ENCODE measurements around the gene ZNF225. TPM values are rescaled to one million over a fixed set of nuclear protein-coding genes. Genes with fewer than 3 reads are reported as not detected.
"Not testable (repeated sequence)": the region's sequence is repeated elsewhere in the genome, so short reads cannot be mapped to it uniquely, and the experiment has no call there.

Gene ZNF225
- polyA plus RNA-seq, 2 donors: 0.81 to 0.92 TPM

GRCh38 chr19:44107751-44108150 is 5.4 kb upstream of the ZNF225 start:
- peaks cover 5 to 24% of the 10 kb centered on the region in 2 donors for H3K9me3 ChIP-seq (ENCODE audit: control insufficient read depth in 2 of 2, insufficient read depth in 1 of 2, low read depth in 1 of 2, low read length in 1 of 2)
- peaks cover 6 to 10% of the 10 kb centered on the region in 2 donors for H3K36me3 ChIP-seq (ENCODE audit: control insufficient read depth in 2 of 2, insufficient read depth in 2 of 2, low read length in 1 of 2)
- peaks cover 0 to 3% of the 10 kb centered on the region in 2 donors for H3K4me1 ChIP-seq (ENCODE audit: control insufficient read depth in 2 of 2, insufficient read depth in 2 of 2, low read length in 1 of 2)
- WGBS, 2 donors: 96 to 98% methylated on average over 3 of the region's 3 CpGs
- H3K27me3 ChIP-seq (ENCODE audit: control insufficient read depth in 1 of 2, insufficient read depth in 2 of 2, low read length in 2 of 2): no peaks in the 10 kb centered on the region
- H3K27ac ChIP-seq (ENCODE audit: low read depth in 2 of 2, low read length in 1 of 2): no peak overlapping the region
- H3K4me3 ChIP-seq (ENCODE audit: low read depth in 1 of 2, low read length in 2 of 2): peak overlapping the region in 1 of 2 donors; percentile 3

GRCh38 chr19:44109458-44109857 is 3.7 kb upstream of the ZNF225 start:
- Histone ChIP-seq H3K4me3 (ENCODE audit: low read depth in 1 of 2, low read length in 2 of 2) (no peak overlapping the region), H3K4me1 (ENCODE audit: control insufficient read depth in 2 of 2, insufficient read depth in 2 of 2, low read length in 1 of 2) (peaks cover 3% of the 10 kb centered on the region in 2 donors), H3K27ac (ENCODE audit: low read depth in 2 of 2, low read length in 1 of 2) (no peak overlapping the region), H3K36me3 (ENCODE audit: control insufficient read depth in 2 of 2, insufficient read depth in 2 of 2, low read length in 1 of 2) (peaks cover 6 to 7% of the 10 kb centered on the region in 2 donors), H3K9me3 (ENCODE audit: control insufficient read depth in 2 of 2, insufficient read depth in 1 of 2, low read depth in 1 of 2, low read length in 1 of 2) (peaks cover 5 to 24% of the 10 kb centered on the region in 2 donors), H3K27me3 (ENCODE audit: control insufficient read depth in 1 of 2, insufficient read depth in 2 of 2, low read length in 2 of 2) (no peaks in the 10 kb centered on the region)

GRCh38 chr19:44111910-44112463 is 1.2 kb upstream of the ZNF225 start:
- Histone ChIP-seq H3K9me3 (ENCODE audit: control insufficient read depth in 2 of 2, insufficient read depth in 1 of 2, low read depth in 1 of 2, low read length in 1 of 2) (peaks cover 5 to 13% of the 10 kb centered on the region in 2 donors), H3K4me1 (ENCODE audit: control insufficient read depth in 2 of 2, insufficient read depth in 2 of 2, low read length in 1 of 2) (peaks cover 3% of the 10 kb centered on the region in 2 donors), H3K27me3 (ENCODE audit: control insufficient read depth in 1 of 2, insufficient read depth in 2 of 2, low read length in 2 of 2) (no peaks in the 10 kb centered on the region), H3K27ac (ENCODE audit: low read depth in 2 of 2, low read length in 1 of 2) (no peak overlapping the region), H3K36me3 (ENCODE audit: control insufficient read depth in 2 of 2, insufficient read depth in 2 of 2, low read length in 1 of 2) (peaks cover 0 to 4% of the 10 kb centered on the region in 2 donors), H3K4me3 (ENCODE audit: low read depth in 1 of 2, low read length in 2 of 2) (peak overlapping the region in 1 of 2 donors; percentile 96)
- 19 to 29% methylated on average over 17 of the region's 17 CpGs for WGBS, 2 donors

- peaks cover 3 to 6% of the 10 kb centered on the region in 2 donors for H3K9me3 ChIP-seq (ENCODE audit: control insufficient read depth in 2 of 2, insufficient read depth in 1 of 2, low read depth in 1 of 2, low read length in 1 of 2)
- peaks cover 3% of the 10 kb centered on the region in 2 donors for H3K4me1 ChIP-seq (ENCODE audit: control insufficient read depth in 2 of 2, insufficient read depth in 2 of 2, low read length in 1 of 2)
- no peaks in the 10 kb centered on the region for H3K27me3 ChIP-seq (ENCODE audit: control insufficient read depth in 1 of 2, insufficient read depth in 2 of 2, low read length in 2 of 2)
- H3K27ac ChIP-seq (ENCODE audit: low read depth in 2 of 2, low read length in 1 of 2): peak overlapping the region; percentile 6 to 68
- peaks cover 0 to 2% of the 10 kb centered on the region in 2 donors for H3K36me3 ChIP-seq (ENCODE audit: control insufficient read depth in 2 of 2, insufficient read depth in 2 of 2, low read length in 1 of 2)
- WGBS, 2 donors: 0 to 1% methylated on average over 11 of the region's 11 CpGs
- H3K4me3 ChIP-seq (ENCODE audit: low read depth in 1 of 2, low read length in 2 of 2): peak overlapping the region; percentile 95 to 96
These were observed 429 bp upstream of the ZNF225 start for GRCh38 chr19:44112802-44113137.

- peaks cover 0 to 3% of the 10 kb centered on the region in 2 donors for H3K9me3 ChIP-seq (ENCODE audit: control insufficient read depth in 2 of 2, insufficient read depth in 1 of 2, low read depth in 1 of 2, low read length in 1 of 2)
- peak overlapping the region; percentile 11 to 87 for H3K27ac ChIP-seq (ENCODE audit: low read depth in 2 of 2, low read length in 1 of 2)
- H3K4me3 ChIP-seq (ENCODE audit: low read depth in 1 of 2, low read length in 2 of 2): peak overlapping the region; percentile 95 to 96
- peaks cover 3% of the 10 kb centered on the region in 2 donors for H3K4me1 ChIP-seq (ENCODE audit: control insufficient read depth in 2 of 2, insufficient read depth in 2 of 2, low read length in 1 of 2)
- 3 to 4% methylated on average over 18 of the region's 18 CpGs for WGBS, 2 donors
- no peaks in the 10 kb centered on the region for H3K27me3 ChIP-seq (ENCODE audit: control insufficient read depth in 1 of 2, insufficient read depth in 2 of 2, low read length in 2 of 2)
- H3K36me3 ChIP-seq (ENCODE audit: control insufficient read depth in 2 of 2, insufficient read depth in 2 of 2, low read length in 1 of 2): peaks cover 0 to 7% of the 10 kb centered on the region in 2 donors
These were observed 688 bp downstream of the ZNF225 start for GRCh38 chr19:44113784-44114390.

- H3K4me1 ChIP-seq (ENCODE audit: control insufficient read depth in 2 of 2, insufficient read depth in 2 of 2, low read length in 1 of 2); H3K9me3 ChIP-seq (ENCODE audit: control insufficient read depth in 2 of 2, insufficient read depth in 1 of 2, low read depth in 1 of 2, low read length in 1 of 2); H3K4me3 ChIP-seq (ENCODE audit: low read depth in 1 of 2, low read length in 2 of 2); H3K27me3 ChIP-seq (ENCODE audit: control insufficient read depth in 1 of 2, insufficient read depth in 2 of 2, low read length in 2 of 2); H3K27ac ChIP-seq (ENCODE audit: low read depth in 2 of 2, low read length in 1 of 2): not testable (repeated sequence)
- peaks cover 7 to 13% of the 10 kb centered on the region in 2 donors for H3K36me3 ChIP-seq (ENCODE audit: control insufficient read depth in 2 of 2, insufficient read depth in 2 of 2, low read length in 1 of 2)
- 95 to 98% methylated on average over 4 of the region's 4 CpGs for WGBS, 2 donors
These were observed 8.0 kb downstream of the ZNF225 start for GRCh38 chr19:44121162-44121561.

- WGBS, 2 donors: 96 to 97% methylated on average over 5 of the region's 5 CpGs
These were observed 18.8 kb downstream of the ZNF225 start for GRCh38 chr19:44131955-44132354.

GRCh38 chr19:44141191-44142058 is 28.2 kb downstream of the ZNF225 start, which contains the start of gene ZNF234:
TSS of gene ZNF234 (plus strand) at chr19:44141554. CDS start at chr19:44144633, 3,079 bp downstream.
- WGBS, 2 donors: 1% methylated on average over 52 of the region's 52 CpGs
- Histone ChIP-seq H3K27me3 (ENCODE audit: control insufficient read depth in 1 of 2, insufficient read depth in 2 of 2, low read length in 2 of 2) (no peaks in the 10 kb centered on the region), H3K9me3 (ENCODE audit: control insufficient read depth in 2 of 2, insufficient read depth in 1 of 2, low read depth in 1 of 2, low read length in 1 of 2) (no peaks in the 10 kb centered on the region), H3K4me1 (ENCODE audit: control insufficient read depth in 2 of 2, insufficient read depth in 2 of 2, low read length in 1 of 2) (no peaks in the 10 kb centered on the region), H3K4me3 (ENCODE audit: low read depth in 1 of 2, low read length in 2 of 2) (peak within 1 kb of the TSS; percentile 75 to 97), H3K27ac (ENCODE audit: low read depth in 2 of 2, low read length in 1 of 2) (peak within 1 kb of the TSS; percentile 36 to 47), H3K36me3 (ENCODE audit: control insufficient read depth in 2 of 2, insufficient read depth in 2 of 2, low read length in 1 of 2) (peaks cover 0 to 5% of the 10 kb centered on the region in 2 donors)

More at GRCh38 chr19:44131955-44132354, 18.8 kb downstream of the ZNF225 start:
- Histone ChIP-seq H3K27me3 (ENCODE audit: control insufficient read depth in 1 of 2, insufficient read depth in 2 of 2, low read length in 2 of 2) (no peaks in the 10 kb centered on the region), H3K4me3 (ENCODE audit: low read depth in 1 of 2, low read length in 2 of 2) (no peak overlapping the region), H3K36me3 (ENCODE audit: control insufficient read depth in 2 of 2, insufficient read depth in 2 of 2, low read length in 1 of 2) (peaks cover 6 to 10% of the 10 kb centered on the region in 2 donors), H3K9me3 (ENCODE audit: control insufficient read depth in 2 of 2, insufficient read depth in 1 of 2, low read depth in 1 of 2, low read length in 1 of 2) (peaks cover 0 to 14% of the 10 kb centered on the region in 2 donors), H3K27ac (ENCODE audit: low read depth in 2 of 2, low read length in 1 of 2) (no peak overlapping the region), H3K4me1 (ENCODE audit: control insufficient read depth in 2 of 2, insufficient read depth in 2 of 2, low read length in 1 of 2) (no peaks in the 10 kb centered on the region)

GRCh38 chr19:44142059-44142433 is 28.8 kb downstream of the ZNF225 start:
- H3K27ac ChIP-seq (ENCODE audit: low read depth in 2 of 2, low read length in 1 of 2): no peak overlapping the region
- no peaks in the 10 kb centered on the region for H3K9me3 ChIP-seq (ENCODE audit: control insufficient read depth in 2 of 2, insufficient read depth in 1 of 2, low read depth in 1 of 2, low read length in 1 of 2)
- H3K27me3 ChIP-seq (ENCODE audit: control insufficient read depth in 1 of 2, insufficient read depth in 2 of 2, low read length in 2 of 2): no peaks in the 10 kb centered on the region
- 6 to 8% methylated on average over 13 of the region's 13 CpGs for WGBS, 2 donors
- H3K4me3 ChIP-seq (ENCODE audit: low read depth in 1 of 2, low read length in 2 of 2): peak overlapping the region; percentile 75 to 97
- peaks cover 0 to 5% of the 10 kb centered on the region in 2 donors for H3K36me3 ChIP-seq (ENCODE audit: control insufficient read depth in 2 of 2, insufficient read depth in 2 of 2, low read length in 1 of 2)
- H3K4me1 ChIP-seq (ENCODE audit: control insufficient read depth in 2 of 2, insufficient read depth in 2 of 2, low read length in 1 of 2): no peaks in the 10 kb centered on the region

Data from esophagus (tissue), 2 donors.